Measurements from ENCODE around the gene CAMK1.

Gene CAMK1

GRCh38 chr3:9784965-9785364 is 15.2 kb upstream of the CAMK1 start:
- TF ChIP-seq CTCF (IDR thresholded peaks at IDR 0.05; ENCODE audit: low read length), result no peak
- no peak for TF ChIP-seq EZH2 (IDR thresholded peaks at IDR 0.05; ENCODE audit: borderline replicate concordance, low read length)
- H3K9ac ChIP-seq (ENCODE audit: low read length), result no peak overlapping the region
- no peak overlapping the region for H3K4me3 ChIP-seq (ENCODE audit: low read depth, low read length, poor library complexity, severe bottlenecking)
- H2AFZ ChIP-seq (ENCODE audit: low read length), result no peak overlapping the region
- no peaks in the 10 kb centered on the region for H3K27me3 ChIP-seq (ENCODE audit: insufficient read depth, low read length)
- no peaks in the 10 kb centered on the region for H3F3A ChIP-seq (ENCODE audit: insufficient read depth, low read length)
- no peak overlapping the region for H3K27ac ChIP-seq (ENCODE audit: low read depth, low read length, poor library complexity, severe bottlenecking)
- H3K4me2 ChIP-seq (ENCODE audit: low read length), result no peak overlapping the region
- peaks cover 25% of the 10 kb centered on the region for H3K4me1 ChIP-seq (ENCODE audit: insufficient read depth, low read length, severe bottlenecking)
- H3K9me3 ChIP-seq (ENCODE audit: low read length), result no peaks in the 10 kb centered on the region
- H3K79me2 ChIP-seq (ENCODE audit: insufficient read depth, low read length), result no peaks in the 10 kb centered on the region
- no peaks in the 10 kb centered on the region for H4K20me1 ChIP-seq (ENCODE audit: insufficient read depth, low read length)
- no peaks in the 10 kb centered on the region for H3K9me2 ChIP-seq (ENCODE audit: low read depth, low read length)
- H3K36me3 ChIP-seq (ENCODE audit: insufficient read depth, low read length), result peaks cover 55% of the 10 kb centered on the region

GRCh38 chr3:9783954-9784353 is 14.2 kb upstream of the CAMK1 start:
- peaks cover 49% of the 10 kb centered on the region for H3K36me3 ChIP-seq (ENCODE audit: insufficient read depth, low read length)

GRCh38 chr3:9782770-9783169 is 13.0 kb upstream of the CAMK1 start:
- no peak overlapping the region for H2AFZ ChIP-seq (ENCODE audit: low read length)
- no peaks in the 10 kb centered on the region for H3K79me2 ChIP-seq (ENCODE audit: insufficient read depth, low read length)
- no peaks in the 10 kb centered on the region for H3K27me3 ChIP-seq (ENCODE audit: insufficient read depth, low read length)
- H3K9ac ChIP-seq (ENCODE audit: low read length), result no peak overlapping the region
- TF ChIP-seq CTCF (IDR thresholded peaks at IDR 0.05; ENCODE audit: low read length) (peak; percentile 27; the same call in 1 of the 2 replicates), EZH2 (IDR thresholded peaks at IDR 0.05; ENCODE audit: borderline replicate concordance, low read length) (no peak)
- H3F3A ChIP-seq (ENCODE audit: insufficient read depth, low read length), result no peaks in the 10 kb centered on the region
- H3K27ac ChIP-seq (ENCODE audit: low read depth, low read length, poor library complexity, severe bottlenecking), result peak overlapping the region; percentile 88
- no peak overlapping the region for H3K4me3 ChIP-seq (ENCODE audit: low read depth, low read length, poor library complexity, severe bottlenecking)
- H3K4me1 ChIP-seq (ENCODE audit: insufficient read depth, low read length, severe bottlenecking), result peaks cover 34% of the 10 kb centered on the region
- H3K4me2 ChIP-seq (ENCODE audit: low read length), result no peak overlapping the region
- no peaks in the 10 kb centered on the region for H3K9me3 ChIP-seq (ENCODE audit: low read length)
- H4K20me1 ChIP-seq (ENCODE audit: insufficient read depth, low read length), result no peaks in the 10 kb centered on the region
- H3K36me3 ChIP-seq (ENCODE audit: insufficient read depth, low read length), result peaks cover 46% of the 10 kb centered on the region; the same call in 1 of the 2 replicates
- no peaks in the 10 kb centered on the region for H3K9me2 ChIP-seq (ENCODE audit: low read depth, low read length)

More at GRCh38 chr3:9783954-9784353, 14.2 kb upstream of the CAMK1 start:
- H3K79me2 ChIP-seq (ENCODE audit: insufficient read depth, low read length), result no peaks in the 10 kb centered on the region
- no peaks in the 10 kb centered on the region for H3K9me3 ChIP-seq (ENCODE audit: low read length)
- H3K4me1 ChIP-seq (ENCODE audit: insufficient read depth, low read length, severe bottlenecking), result peaks cover 34% of the 10 kb centered on the region
- H3F3A ChIP-seq (ENCODE audit: insufficient read depth, low read length), result no peaks in the 10 kb centered on the region
- no peaks in the 10 kb centered on the region for H3K9me2 ChIP-seq (ENCODE audit: low read depth, low read length)
- TF ChIP-seq CTCF (IDR thresholded peaks at IDR 0.05; ENCODE audit: low read length) (no peak), EZH2 (IDR thresholded peaks at IDR 0.05; ENCODE audit: borderline replicate concordance, low read length) (no peak)
- no peaks in the 10 kb centered on the region for H3K27me3 ChIP-seq (ENCODE audit: insufficient read depth, low read length)
- H3K4me3 ChIP-seq (ENCODE audit: low read depth, low read length, poor library complexity, severe bottlenecking), result no peak overlapping the region
- H3K4me2 ChIP-seq (ENCODE audit: low read length), result no peak overlapping the region
- H3K27ac ChIP-seq (ENCODE audit: low read depth, low read length, poor library complexity, severe bottlenecking), result no peak overlapping the region
- no peak overlapping the region for H2AFZ ChIP-seq (ENCODE audit: low read length)
- no peaks in the 10 kb centered on the region for H4K20me1 ChIP-seq (ENCODE audit: insufficient read depth, low read length)
- no peak overlapping the region for H3K9ac ChIP-seq (ENCODE audit: low read length)
